GM21390 (cell line): ENCODE measurements around the gene ZNF12.
"Not testable (repeated sequence)": the region's sequence is repeated elsewhere in the genome, so short reads cannot be mapped to it uniquely, and the experiment has no call there.

ENCODE experiments used
- ATAC-seq: cut with Tn5 transposase; IDR thresholded peaks from one replicate; pipeline ENCODE4 v1.9.1; 2021; ENCODE audit not compliant: unreplicated experiment

The ZNF12 gene

GRCh38 chr7:6691609-6692106 lies 15.1 kb downstream of the ZNF12 start:
- ATAC-seq, result no peak

GRCh38 chr7:6691103-6691502 lies 15.6 kb downstream of the ZNF12 start:
- no peak for ATAC-seq

GRCh38 chr7:6680146-6680545 lies 26.6 kb downstream of the ZNF12 start:
- ATAC-seq, result no peak

- ATAC-seq, result no peak
These were observed 30.8 kb downstream of the ZNF12 start for GRCh38 chr7:6675807-6676405.

GRCh38 chr7:6670851-6671250 lies 35.9 kb downstream of the ZNF12 start:
- ATAC-seq, result not testable (repeated sequence)

GRCh38 chr7:6658618-6659345 lies 48.0 kb downstream of the ZNF12 start:
- no peak for ATAC-seq

- no peak for ATAC-seq
These were observed 50.3 kb downstream of the ZNF12 start for GRCh38 chr7:6656413-6656812.

GRCh38 chr7:6655636-6656385 lies 50.9 kb downstream of the ZNF12 start:
- no peak for ATAC-seq

- ATAC-seq, result no peak
These were observed 51.7 kb downstream of the ZNF12 start for GRCh38 chr7:6654842-6655610.

GRCh38 chr7:6654113-6654841 lies 52.5 kb downstream of the ZNF12 start:
- ATAC-seq, result no peak

- ATAC-seq, result no peak
These were observed 53.4 kb downstream of the ZNF12 start for GRCh38 chr7:6653071-6654003.

- ATAC-seq, result no peak
These were observed 54.2 kb downstream of the ZNF12 start for GRCh38 chr7:6652446-6653011.

- no peak for ATAC-seq
These were observed 54.8 kb downstream of the ZNF12 start for GRCh38 chr7:6651851-6652445.

GRCh38 chr7:6650521-6651011 lies 56.2 kb downstream of the ZNF12 start:
- no peak for ATAC-seq

- ATAC-seq, result no peak
These were observed 56.7 kb downstream of the ZNF12 start for GRCh38 chr7:6650086-6650485.

- no peak for ATAC-seq
These were observed 57.3 kb downstream of the ZNF12 start for GRCh38 chr7:6649241-6649961.

- no peak for ATAC-seq
These were observed 58.0 kb downstream of the ZNF12 start for GRCh38 chr7:6648815-6649104.
